K562 (cell line): ENCODE results near the gene CACNA1A. TPM values are rescaled to one million over a fixed set of nuclear protein-coding genes. Genes with fewer than 3 reads are reported as not detected.

Experiments used
- ATAC-seq: fragments of 200-7000 bp; cut with Tn5 transposase; 3 replicates; pipeline ENCODE4 v1.9.1; 2020; ENCODE audit warnings: moderate library complexity
- BruUV-seq: library from RNA; stranded (reverse); fragments of 400-500 nt; replicated peaks from 2 replicates; lab custom pipeline; 2021; lab: Mats Ljungman, UMichigan
- CTCF ChIA-PET: fragments of 300-600 bp; formaldehyde crosslinking; extraction: SDS; loops from one replicate; lab custom pipeline; 2021; ENCODE audit warnings: low intra/inter-chr PET ratio; lab: Yijun Ruan, JAX
- POLR2A ChIA-PET: fragments of 300-600, 350-650 bp; sonication (Branson Sonifier 250); formaldehyde crosslinking; extraction: SDS; loops from one replicate; lab custom pipeline; 2021; ENCODE audit warnings: antibody characterized with exemption, inconsistent platforms; lab: Yijun Ruan, JAX
- DNase-seq, 4 experiments: peaks; one replicate each; pipeline versions ENCODE4 v3.0.0 to v3.0.0-alpha.2; 2011 to 2018; ENCODE audit warnings: low spot score in 3 of 4, mixed read lengths in 3 of 4; ENCODE audit errors: extremely low read depth in 1 of 4
- FAIRE-seq: peaks from 2 replicates; lab custom pipeline; 2011; peaks lifted over from hg19 to GRCh38; lab: Jason Lieb, UNC
- H2AFZ ChIP-seq: 2 replicates; pipeline ENCODE4 v1.6.0; 2011; ENCODE audit warnings: low read depth, low read length, control low read depth, inconsistent platforms
- H3K27ac ChIP-seq: fragments of 200-600 bp; 3 replicates; pipeline ENCODE4 v1.8.0; 2011; ENCODE audit warnings: low read depth, mild to moderate bottlenecking, control low read depth, inconsistent platforms, low read length, moderate library complexity, mixed read lengths; ENCODE audit errors: extremely low read depth
- H3K27me3 ChIP-seq, 2 experiments: fragments of 300-600 bp in 1 of 2; 2 replicates in 1 of 2; 3 replicates in 1 of 2; pipeline versions ENCODE4 v1.6.0 to v1.8.0; 2011; ENCODE audit warnings: inconsistent platforms in 2 of 2, low read length in 2 of 2, mild to moderate bottlenecking in 1 of 2, mixed read lengths in 1 of 2, moderate library complexity in 1 of 2; ENCODE audit not compliant: control insufficient read depth in 2 of 2, insufficient read depth in 2 of 2
- H3K36me3 ChIP-seq: fragments of 300-600 bp; 3 replicates; pipeline ENCODE4 v1.8.0; 2011; ENCODE audit warnings: mild to moderate bottlenecking, low read length, inconsistent platforms; ENCODE audit not compliant: control insufficient read depth, insufficient read depth
- H3K4me1 ChIP-seq, 2 experiments: fragments of 200-600 bp in 1 of 2; replicated peaks in 1 of 2; 2 replicates in 1 of 2; 3 replicates in 1 of 2; pipeline versions ENCODE4 v1.5.1 to v1.8.0; 2011; ENCODE audit warnings: inconsistent platforms in 2 of 2, low read length in 2 of 2, mild to moderate bottlenecking in 1 of 2, mixed read lengths in 1 of 2, moderate library complexity in 1 of 2; ENCODE audit not compliant: control insufficient read depth in 2 of 2, insufficient read depth in 2 of 2
- H3K4me2 ChIP-seq: 2 replicates; pipeline ENCODE4 v1.6.1; 2011; ENCODE audit warnings: low read length, control low read depth, inconsistent platforms, mixed read lengths; ENCODE audit not compliant: insufficient read depth
- H3K4me3 ChIP-seq: fragments of 200-600 bp; sonication (generic), shearing (Covaris generic); 2 replicates; pipeline ENCODE4 v1.5.1; 2016; ENCODE audit warnings: control low read depth, inconsistent platforms
- H3K79me2 ChIP-seq: fragments of 200-600 bp; 3 replicates; pipeline ENCODE4 v1.8.0; 2011; ENCODE audit warnings: low read length, inconsistent platforms; ENCODE audit not compliant: control insufficient read depth, insufficient read depth
- H3K9ac ChIP-seq, 2 experiments: 2 replicates each; pipeline versions ENCODE4 v1.6.0 to v1.6.1; 2011; ENCODE audit warnings: low read depth in 2 of 2, low read length in 2 of 2, control low read depth in 1 of 2, inconsistent platforms in 1 of 2, mild to moderate bottlenecking in 1 of 2, mixed read lengths in 1 of 2; ENCODE audit not compliant: insufficient read depth in 1 of 2
- H3K9me1 ChIP-seq: one replicate; pipeline ENCODE4 v1.6.0; 2011; ENCODE audit warnings: inconsistent platforms, mild to moderate bottlenecking, low read length, moderate library complexity; ENCODE audit not compliant: control insufficient read depth, insufficient read depth
- H3K9me3 ChIP-seq: replicated peaks from 2 replicates; pipeline ENCODE4 v1.5.1; 2011; ENCODE audit warnings: low read depth, low read length, inconsistent platforms; ENCODE audit not compliant: control insufficient read depth, insufficient read depth
- H4K20me1 ChIP-seq: replicated peaks from 2 replicates; pipeline ENCODE4 v1.6.1; 2011; ENCODE audit warnings: low read length, inconsistent platforms, mixed read lengths; ENCODE audit not compliant: control insufficient read depth, insufficient read depth
- ATF3 ChIP-seq, 2 experiments: fragments of 450-650 bp in 1 of 2; sonication (generic) in 1 of 2; formaldehyde crosslinking in 1 of 2; IDR thresholded peaks in 1 of 2; conservative IDR thresholded peaks in 1 of 2; 2 replicates each; pipeline versions ENCODE4 v1.6.1 to v1.8.1; 2016 to 2023; ENCODE audit warnings: mild to moderate bottlenecking in 2 of 2, moderate library complexity in 2 of 2, inconsistent platforms in 1 of 2, missing genetic modification reagents in 1 of 2
- CCAR2 ChIP-seq: fragments of 200-400 bp; formaldehyde crosslinking; IDR thresholded peaks from 2 replicates; pipeline ENCODE4 v1.6.1; 2017; ENCODE audit warnings: mild to moderate bottlenecking, low read depth, low read length
- CHD4 ChIP-seq: fragments of 200-600 bp; sonication (generic); IDR thresholded peaks from 3 replicates; pipeline ENCODE4 v1.6.1; 2012; ENCODE audit warnings: low read depth, mild to moderate bottlenecking, mixed read lengths, low read length, inconsistent platforms; ENCODE audit not compliant: insufficient read depth, insufficient replicate concordance, poor library complexity, severe bottlenecking
- COPS2 ChIP-seq: fragments of 450-650 bp; conservative IDR thresholded peaks from 2 replicates; pipeline ENCODE4 v1.6.1; 2016; ENCODE audit warnings: mild to moderate bottlenecking, moderate library complexity
- CREBBP ChIP-seq: IDR thresholded peaks from one replicate; pipeline ENCODE4 v1.6.1; 2012; ENCODE audit warnings: low read depth, mild to moderate bottlenecking, control low read depth, inconsistent platforms, low read length
- FOXP4 ChIP-seq: sonication (generic); formaldehyde crosslinking; IDR thresholded peaks from 2 replicates; pipeline ENCODE4 v1.8.0; 2022; ENCODE audit warnings: mild to moderate bottlenecking, missing genetic modification reagents, borderline replicate concordance
- FUS ChIP-seq: fragments of 200-400 bp; formaldehyde crosslinking; optimal IDR thresholded peaks from 2 replicates; pipeline ENCODE3; 2017; ENCODE audit warnings: low read depth, low read length
- GTF2F1 ChIP-seq: IDR thresholded peaks from 2 replicates; pipeline ENCODE4 v1.6.1; 2011; ENCODE audit warnings: low read depth, low read length, improper control_type of control experiment
- MCM5 ChIP-seq: fragments of 450-650 bp; IDR thresholded peaks from 2 replicates; pipeline ENCODE4 v1.6.1; 2016; ENCODE audit warnings: low read depth
- MEIS2 ChIP-seq: fragments of 450-650 bp; IDR thresholded peaks from 2 replicates; pipeline ENCODE4 v1.6.1; 2014; ENCODE audit warnings: mild to moderate bottlenecking; ENCODE audit not compliant: partially characterized antibody
- RHOXF2B ChIP-seq: fragments of 250-450 bp; sonication (Bioruptor Pico); conservative IDR thresholded peaks from 2 replicates; pipeline ENCODE4 v1.5.1; 2021
- SREBF1 ChIP-seq: fragments of 150-350 bp; IDR thresholded peaks from 2 replicates; pipeline ENCODE4 v1.6.1; 2014; ENCODE audit warnings: antibody characterized with exemption, low read depth, low read length, borderline replicate concordance
- TEAD4 ChIP-seq, 2 experiments: sonication (generic) in 1 of 2; formaldehyde crosslinking in 1 of 2; IDR thresholded peaks; 2 replicates each; pipeline versions ENCODE4 v1.6.1 to v1.8.0; 2012 to 2022; ENCODE audit warnings: borderline replicate concordance in 1 of 2, inconsistent platforms in 1 of 2, low read length in 1 of 2, mild to moderate bottlenecking in 1 of 2, missing genetic modification reagents in 1 of 2
- XRCC5 ChIP-seq: fragments of 200-400 bp; formaldehyde crosslinking; IDR thresholded peaks from 2 replicates; pipeline ENCODE4 v1.6.1; 2017; ENCODE audit warnings: low read depth, mild to moderate bottlenecking, low read length
- ZFP30 ChIP-seq: fragments of 250-450 bp; sonication (Bioruptor Pico); IDR thresholded peaks from 2 replicates; pipeline ENCODE4 v1.8.0; 2022; ENCODE audit warnings: moderate library complexity, mild to moderate bottlenecking, inconsistent platforms, borderline replicate concordance
- ZKSCAN1 ChIP-seq: fragments of 150-350 bp; IDR thresholded peaks from 2 replicates; pipeline ENCODE4 v1.6.1; 2016; ENCODE audit warnings: low read depth, low read length
- ZNF79 ChIP-seq: fragments of 250-450 bp; sonication (Bioruptor Pico); IDR thresholded peaks from 2 replicates; pipeline ENCODE4 v1.4.0; 2020; ENCODE audit warnings: low read depth, mild to moderate bottlenecking, moderate library complexity
- WGBS: fragments of 100-300 bp; shearing (Covaris generic); methylation state at CpG from one replicate; pipeline ENCODE4 v1.1.6; 2016; ENCODE audit warnings: low coverage, mixed read lengths; ENCODE audit not compliant: insufficient coverage; ENCODE audit errors: missing lambda C conversion rate; 5-methylcytosine and 5-hydroxymethylcytosine counted together
- in situ Hi-C: fragments of 300-500 bp; cut with MboI; formaldehyde crosslinking; loops from 4 replicates; pipeline ENCODE4 v1.15.0; 2018; ENCODE audit warnings: inconsistent platforms, mixed read lengths
- intact Hi-C: fragments of 100-400 bp; cut with micrococcal nuclease; formaldehyde crosslinking; loops from 2 replicates; pipeline ENCODE4 v1.14.2; 2022
- polyA plus RNA-seq, 8 experiments: library from polyadenylated mRNA; depleted of rRNA in 4 of 8; stranded (reverse) in 5 of 8; unstranded in 3 of 8; fragments of >200 nt; fragmentation: Nextera tagmentation in 2 of 8; fragmentation: Illumina TruSeq in 1 of 8; extraction: Ambion mirVana in 2 of 8; extraction: Trizol in 1 of 8; gene quantifications; 2 replicates each; pipeline versions ENCODE4 v1.2.1 to v1.2.3, GENCODE V29; 2011 to 2014; ENCODE audit warnings: inconsistent platforms in 1 of 8, missing spikeins in 1 of 8
- total RNA-seq, 7 experiments: library from RNA; depleted of rRNA in 6 of 7; stranded (reverse); fragments of >200 nt in 6 of 7; fragmentation: Illumina TruSeq in 2 of 7; extraction: Trizol in 2 of 7; gene quantifications; 2 replicates each; pipeline versions ENCODE4 v1.2.1 to v1.2.3, GENCODE V29; 2011 to 2021; ENCODE audit warnings: low replicate concordance in 1 of 7
- TF ChIP-seq, protein P1 (sequence below): fragments of 250-450 bp; sonication (Bioruptor Pico); IDR thresholded peaks from 2 replicates; pipeline ENCODE4 v1.8.0; 2021; ENCODE audit warnings: borderline replicate concordance, mild to moderate bottlenecking, moderate library complexity; ENCODE audit not compliant: poor library complexity, severe bottlenecking

The CACNA1A gene
- total and polyA plus RNA-seq, 9 of the 15 experiments (the other 6 are each of a cell fraction or from before 2014, with no cell fraction given): 0.03 to 0.20 (median 0.09) TPM; not detected in 1

- no peak for ATAC-seq
- Histone ChIP-seq H3K79me2 (no peaks in the 10 kb centered on the region), H3K9me1 (no peaks in the 10 kb centered on the region), H3K9ac (0 out of 4 replicates have a peak overlapping the region, but pooled peaks of 1 of the 2 experiments have one; percentile 26), H3K27me3 (peaks cover 16 to 74% of the 10 kb centered on the region in 2 experiments; a peak in 4 of 5 replicates), H3K4me1 (peaks cover 0 to 9% of the 10 kb centered on the region in 2 experiments; a peak in 2 of 5 replicates), H2AFZ (no peak overlapping the region), H3K4me3 (no peak overlapping the region), H3K9me3 (no peaks in the 10 kb centered on the region), H3K27ac (no peak overlapping the region), H4K20me1 (no peaks in the 10 kb centered on the region), H3K36me3 (no peaks in the 10 kb centered on the region), H3K4me2 (no peak overlapping the region)
- CTCF ChIA-PET: no interaction called here
- in situ Hi-C loops (no loop called here), intact Hi-C loops (no loop called here)
- DNase-seq: no peak
- 2% methylated on average over 12 of the region's 12 CpGs for WGBS
- POLR2A ChIA-PET: interaction anchor here (0.6 kb wide), 1 partner anchor 414 kb away, joined by 3 read pairs; no protein-coding TSS in a partner anchor
- no TSS peak for BruUV-seq
- no peak for FAIRE-seq
- TF ChIP-seq FOXP4 (CRISPR knock-in tag) (no peak), SREBF1 (no peak), TEAD4 (IDR thresholded peaks at IDR 0.05; ENCODE audit: low read length) (no peak), TEAD4 (CRISPR knock-in tag; IDR thresholded peaks at IDR 0.05; ENCODE audit: borderline replicate concordance) (no peak), ATF3 (IDR thresholded peaks at IDR 0.05) (no peak), ATF3 (CRISPR knock-in tag; conservative IDR thresholded peaks at IDR 0.05) (no peak), ZKSCAN1 (no peak), COPS2 (no peak), CREBBP (no peak), MCM5 (no peak), RHOXF2B (CRISPR knock-in tag) (no peak), ZNF79 (CRISPR knock-in tag) (no peak), ZFP30 (no peak), CCAR2 (no peak), FUS (no peak), XRCC5 (no peak), GTF2F1 (no peak), MEIS2 (no peak), CHD4 (no peak)
- TF ChIP-seq, protein P1, sequence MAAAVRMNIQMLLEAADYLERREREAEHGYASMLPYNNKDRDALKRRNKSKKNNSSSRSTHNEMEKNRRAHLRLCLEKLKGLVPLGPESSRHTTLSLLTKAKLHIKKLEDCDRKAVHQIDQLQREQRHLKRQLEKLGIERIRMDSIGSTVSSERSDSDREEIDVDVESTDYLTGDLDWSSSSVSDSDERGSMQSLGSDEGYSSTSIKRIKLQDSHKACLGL (CRISPR knock-in tag): no peak
Observed at GRCh38 chr19:13302526-13303270, 203.6 kb downstream of the CACNA1A start.
